AG08396 (cell line): ENCODE measurements around the gene ANGPTL4.
"Not testable (repeated sequence)": the region's sequence is repeated elsewhere in the genome, so short reads cannot be mapped to it uniquely, and the experiment has no call there.

Experiments
- DNase-seq: peaks from one replicate; pipeline ENCODE4 v3.0.0; 2012; ENCODE audit warnings: low spot score, mixed read lengths

Gene ANGPTL4

GRCh38 chr19:8361921-8362793 lies 1.8 kb upstream of the ANGPTL4 start:
- DNase-seq = peak; percentile 93

- no peak for DNase-seq
Measured at GRCh38 chr19:8366121-8366581, 2.2 kb downstream of the ANGPTL4 start.

- DNase-seq = no peak
Measured at GRCh38 chr19:8366961-8367326, 3.0 kb downstream of the ANGPTL4 start.

- DNase-seq = peak; percentile 92
Measured at GRCh38 chr19:8367327-8368001, 3.5 kb downstream of the ANGPTL4 start.

GRCh38 chr19:8370176-8371010 lies 6.4 kb downstream of the ANGPTL4 start:
- no peak for DNase-seq

- DNase-seq = no peak
Measured at GRCh38 chr19:8371011-8371804, 7.3 kb downstream of the ANGPTL4 start.

GRCh38 chr19:8373867-8374813 lies 10.2 kb downstream of the ANGPTL4 start:
- no peak for DNase-seq

GRCh38 chr19:8375766-8376165 lies 11.8 kb downstream of the ANGPTL4 start:
- not testable (repeated sequence) for DNase-seq

GRCh38 chr19:8376373-8376974 lies 12.5 kb downstream of the ANGPTL4 start:
- not testable (repeated sequence) for DNase-seq

- DNase-seq = no peak
Measured at GRCh38 chr19:8377598-8377997, 13.6 kb downstream of the ANGPTL4 start.

GRCh38 chr19:8379156-8379891 lies 15.4 kb downstream of the ANGPTL4 start:
- DNase-seq = not testable (repeated sequence)

- not testable (repeated sequence) for DNase-seq
Measured at GRCh38 chr19:8384569-8384968, 20.6 kb downstream of the ANGPTL4 start.

GRCh38 chr19:8385103-8385502 lies 21.1 kb downstream of the ANGPTL4 start:
- not testable (repeated sequence) for DNase-seq

- not testable (repeated sequence) for DNase-seq
Measured at GRCh38 chr19:8385566-8385965, 21.6 kb downstream of the ANGPTL4 start.

GRCh38 chr19:8386419-8386818 lies 22.5 kb downstream of the ANGPTL4 start:
- DNase-seq = not testable (repeated sequence)

- no peak for DNase-seq
Measured at GRCh38 chr19:8386990-8387389, 23.0 kb downstream of the ANGPTL4 start.

GRCh38 chr19:8387688-8388611 lies 24.0 kb downstream of the ANGPTL4 start:
- no peak for DNase-seq

- DNase-seq = no peak
Measured at GRCh38 chr19:8388612-8388958, 24.6 kb downstream of the ANGPTL4 start.
